H1 (cell line): ENCODE results near the gene ZNF689. TPM values are rescaled to one million over a fixed set of nuclear protein-coding genes. Genes with fewer than 3 reads are reported as not detected.

ENCODE experiments used
- CTCF ChIA-PET: fragments of 300-600 bp; sonication (Branson Sonifier 250); formaldehyde crosslinking; loops from one replicate; lab custom pipeline; 2021; ENCODE audit not compliant: partially characterized antibody; lab: Charles Lee
- POLR2A ChIA-PET: fragments of 300-600 bp; sonication (Branson Sonifier 250); formaldehyde crosslinking; loops from one replicate; lab custom pipeline; 2021; ENCODE audit warnings: inconsistent platforms; ENCODE audit not compliant: partially characterized antibody; lab: Charles Lee
- DNase-seq, 2 experiments: peaks; one replicate each; pipeline versions ENCODE4 v3.0.0 to v3.0.0-alpha.2; 2010 to 2022; ENCODE audit warnings: low spot score in 2 of 2, low read depth in 1 of 2, mixed read lengths in 1 of 2
- FAIRE-seq: peaks from 2 replicates; lab custom pipeline; 2011; peaks lifted over from hg19 to GRCh38; lab: Jason Lieb, UNC
- H2AFZ ChIP-seq: 2 replicates; pipeline ENCODE4 v1.8.1; 2012; ENCODE audit warnings: low read length, inconsistent platforms
- H2AK5ac ChIP-seq: 2 replicates; pipeline ENCODE4 v1.6.1; 2013; ENCODE audit warnings: low read depth, low read length
- H2BK120ac ChIP-seq: replicated peaks from 2 replicates; pipeline ENCODE3; 2013; ENCODE audit warnings: low read depth, low read length, inconsistent platforms
- H2BK12ac ChIP-seq: 2 replicates; pipeline ENCODE4 v1.6.1; 2013; ENCODE audit warnings: low read depth, low read length
- H2BK15ac ChIP-seq: 2 replicates; pipeline ENCODE4 v1.6.1; 2013; ENCODE audit warnings: low read length
- H2BK20ac ChIP-seq: 2 replicates; pipeline ENCODE4 v1.6.1; 2013; ENCODE audit warnings: low read length
- H2BK5ac ChIP-seq: 2 replicates; pipeline ENCODE4 v1.6.1; 2013; ENCODE audit warnings: low read depth, low read length
- H3K14ac ChIP-seq: 2 replicates; pipeline ENCODE4 v1.6.1; 2013; ENCODE audit warnings: inconsistent platforms; ENCODE audit not compliant: insufficient read length
- H3K18ac ChIP-seq: 2 replicates; pipeline ENCODE4 v1.6.1; 2013; ENCODE audit warnings: low read length; ENCODE audit errors: extremely low read depth
- H3K23ac ChIP-seq: 2 replicates; pipeline ENCODE4 v1.6.1; 2013; ENCODE audit warnings: inconsistent platforms; ENCODE audit not compliant: insufficient read length
- H3K23me2 ChIP-seq: 2 replicates; pipeline ENCODE4 v1.6.1; 2013; ENCODE audit warnings: low read depth, low read length
- H3K27ac ChIP-seq: 2 replicates; pipeline ENCODE4 v1.6.1; 2011; ENCODE audit warnings: low read depth, low read length, inconsistent platforms
- H3K27me3 ChIP-seq, 4 experiments: replicated peaks in 1 of 4; 1 replicate in 1 of 4; 2 replicates in 3 of 4; pipeline versions ENCODE4 v1.6.1 to v1.8.1; 2011 to 2013; ENCODE audit warnings: low read length in 3 of 4, mild to moderate bottlenecking in 3 of 4, inconsistent platforms in 2 of 4, mixed read lengths in 2 of 4, moderate library complexity in 1 of 4; ENCODE audit not compliant: control insufficient read depth in 3 of 4, insufficient read depth in 3 of 4; ENCODE audit errors: extremely low read depth in 1 of 4
- H3K36me3 ChIP-seq, 4 experiments: 2 replicates each; pipeline versions ENCODE4 v1.6.1 to v1.8.1; 2011 to 2013; ENCODE audit warnings: mild to moderate bottlenecking in 4 of 4, low read length in 3 of 4, moderate library complexity in 2 of 4, control low read depth in 1 of 4, inconsistent platforms in 1 of 4; ENCODE audit not compliant: insufficient read depth in 4 of 4, control insufficient read depth in 2 of 4
- H3K4ac ChIP-seq: replicated peaks from 2 replicates; pipeline ENCODE3; 2013; ENCODE audit warnings: low read length, low read depth, mixed read lengths, inconsistent platforms; ENCODE audit not compliant: insufficient read length
- H3K4me1 ChIP-seq, 4 experiments: replicated peaks in 1 of 4; 1 replicate in 1 of 4; 2 replicates in 3 of 4; pipeline versions ENCODE4 v1.6.1 to v1.8.1; 2011 to 2013; ENCODE audit warnings: low read length in 3 of 4, inconsistent platforms in 2 of 4, mixed read lengths in 1 of 4; ENCODE audit not compliant: insufficient read depth in 4 of 4, control insufficient read depth in 3 of 4
- H3K4me2 ChIP-seq, 2 experiments: 2 replicates each; pipeline versions ENCODE4 v1.6.1 to v1.8.1; 2011 to 2013; ENCODE audit warnings: low read depth in 2 of 2, low read length in 2 of 2, control low read depth in 1 of 2, inconsistent platforms in 1 of 2, mild to moderate bottlenecking in 1 of 2; ENCODE audit not compliant: insufficient read depth in 1 of 2
- H3K4me3 ChIP-seq, 4 experiments: fragments of 200-600, 300-600 bp in 1 of 4; sonication (generic), shearing (Covaris generic), sonication (Bioruptor Twin) in 1 of 4; 2 replicates each; pipeline versions ENCODE4 v1.5.1 to v1.8.1; 2011 to 2016; ENCODE audit warnings: low read length in 4 of 4, low read depth in 3 of 4, control low read depth in 2 of 4, inconsistent platforms in 2 of 4, mild to moderate bottlenecking in 2 of 4, mixed read lengths in 1 of 4, moderate library complexity in 1 of 4; ENCODE audit not compliant: insufficient read depth in 2 of 4; ENCODE audit errors: extremely low read depth in 1 of 4
- H3K56ac ChIP-seq: replicated peaks from 2 replicates; pipeline ENCODE3; 2013; ENCODE audit warnings: low read depth, mild to moderate bottlenecking, mixed read lengths, low read length, inconsistent platforms; ENCODE audit not compliant: insufficient read length
- H3K79me1 ChIP-seq: 2 replicates; pipeline ENCODE4 v1.6.1; 2013; ENCODE audit warnings: low read depth, low read length, control low read depth
- H3K79me2 ChIP-seq, 2 experiments: 2 replicates each; pipeline versions ENCODE4 v1.6.1 to v1.8.1; 2012 to 2013; ENCODE audit warnings: low read length in 2 of 2, mild to moderate bottlenecking in 2 of 2, inconsistent platforms in 1 of 2; ENCODE audit not compliant: insufficient read depth in 2 of 2, control insufficient read depth in 1 of 2
- H3K9ac ChIP-seq, 4 experiments: replicated peaks in 1 of 4; 1 replicate in 1 of 4; 2 replicates in 3 of 4; pipeline versions ENCODE4 v1.6.1 to v1.8.1; 2011 to 2013; ENCODE audit warnings: low read depth in 3 of 4, low read length in 3 of 4, control low read depth in 2 of 4, mild to moderate bottlenecking in 2 of 4, moderate library complexity in 2 of 4, inconsistent platforms in 1 of 4; ENCODE audit errors: extremely low read depth in 1 of 4
- H3K9me3 ChIP-seq, 2 experiments: 2 replicates each; pipeline versions ENCODE4 v1.6.1 to v1.8.1; 2012 to 2013; ENCODE audit warnings: mild to moderate bottlenecking in 2 of 2, moderate library complexity in 2 of 2, control low read depth in 1 of 2, inconsistent platforms in 1 of 2, low read depth in 1 of 2, low read length in 1 of 2, mixed read lengths in 1 of 2; ENCODE audit not compliant: insufficient read depth in 2 of 2
- H4K20me1 ChIP-seq, 2 experiments: replicated peaks in 1 of 2; 2 replicates each; pipeline versions ENCODE3 to v1.8.1; 2011 to 2013; ENCODE audit warnings: inconsistent platforms in 2 of 2, low read length in 2 of 2, mild to moderate bottlenecking in 1 of 2; ENCODE audit not compliant: insufficient read depth in 2 of 2, control insufficient read depth in 1 of 2
- H4K5ac ChIP-seq: 2 replicates; pipeline ENCODE4 v1.6.1; 2013; ENCODE audit warnings: low read length, low read depth, mixed read lengths, inconsistent platforms; ENCODE audit not compliant: insufficient read length
- H4K8ac ChIP-seq: 2 replicates; pipeline ENCODE4 v1.8.0; 2013; ENCODE audit warnings: mild to moderate bottlenecking, moderate library complexity, low read length, inconsistent platforms; ENCODE audit not compliant: insufficient read depth; ENCODE audit errors: extremely low read depth
- H4K91ac ChIP-seq: replicated peaks from 2 replicates; pipeline ENCODE3; 2013; ENCODE audit warnings: low read length, mixed read lengths, inconsistent platforms; ENCODE audit not compliant: insufficient read length
- CBX8 ChIP-seq: fragments of 300-800, 300-1000 bp; sonication (generic); IDR thresholded peaks from 2 replicates; pipeline ENCODE4 v1.7.1; 2016; ENCODE audit warnings: low read depth, low read length, borderline replicate concordance
- GABPA ChIP-seq: IDR thresholded peaks from 2 replicates; pipeline ENCODE4 v1.6.1; 2011; ENCODE audit warnings: mild to moderate bottlenecking, low read length, moderate library complexity, borderline replicate concordance; ENCODE audit not compliant: insufficient read depth
- JUND ChIP-seq: IDR thresholded peaks from 2 replicates; pipeline ENCODE4 v1.6.1; 2011; ENCODE audit warnings: mild to moderate bottlenecking, improper control_type of control experiment, low read length
- POLR2A ChIP-seq, 2 experiments: IDR thresholded peaks; 1 replicate in 1 of 2; 2 replicates in 1 of 2; pipeline ENCODE4 v1.6.1; 2011; ENCODE audit warnings: low read depth in 2 of 2, low read length in 2 of 2, mild to moderate bottlenecking in 2 of 2; ENCODE audit errors: control extremely low read depth in 1 of 2
- POU5F1 ChIP-seq: IDR thresholded peaks from 2 replicates; pipeline ENCODE4 v1.6.1; 2011; ENCODE audit warnings: low read depth, mild to moderate bottlenecking, low read length, moderate library complexity
- RFX5 ChIP-seq: IDR thresholded peaks from 2 replicates; pipeline ENCODE4 v1.6.1; 2011; ENCODE audit warnings: low read depth, low read length, improper control_type of control experiment, borderline replicate concordance
- SAP30 ChIP-seq: fragments of 300-600 bp; sonication (generic); IDR thresholded peaks from 2 replicates; pipeline ENCODE4 v1.7.1; 2012; ENCODE audit warnings: low read length, moderate library complexity, mild to moderate bottlenecking, inconsistent platforms; ENCODE audit not compliant: insufficient read depth, insufficient replicate concordance
- SP1 ChIP-seq: IDR thresholded peaks from 2 replicates; pipeline ENCODE4 v1.6.1; 2011; ENCODE audit warnings: low read depth, low read length
- SRF ChIP-seq: IDR thresholded peaks from 2 replicates; pipeline ENCODE4 v1.6.1; 2011; ENCODE audit warnings: mild to moderate bottlenecking, low read depth, low read length, moderate library complexity
- TAF7 ChIP-seq: optimal IDR thresholded peaks from 2 replicates; pipeline ENCODE3; 2011; ENCODE audit warnings: low read depth, mild to moderate bottlenecking, inconsistent platforms, low read length, moderate library complexity, borderline replicate concordance
- TBP ChIP-seq: IDR thresholded peaks from 2 replicates; pipeline ENCODE4 v1.6.1; 2011; ENCODE audit warnings: low read depth, low read length, improper control_type of control experiment
- WGBS, 2 experiments: shearing (Covaris generic) in 1 of 2; methylation state at CpG; one replicate each; pipeline versions ENCODE4 v1.1.6 to v1.1.7; 2013 to 2015; ENCODE audit warnings: low lambda C conversion rate in 2 of 2, mixed read lengths in 2 of 2, inconsistent platforms in 1 of 2, low coverage in 1 of 2, missing lambda C conversion rate in 1 of 2; ENCODE audit not compliant: insufficient replicate concordance in 2 of 2, insufficient coverage in 1 of 2, insufficient read length in 1 of 2; ENCODE audit errors: extremely low coverage in 1 of 2, missing lambda C conversion rate in 1 of 2; 5-methylcytosine and 5-hydroxymethylcytosine counted together
- polyA plus RNA-seq, 7 experiments: library from polyadenylated mRNA; depleted of rRNA in 3 of 7; stranded (reverse) in 5 of 7; unstranded in 2 of 7; fragments of >200 nt in 5 of 7; fragments of 200-250 nt in 2 of 7; gene quantifications; 1 replicate in 5 of 7; 2 replicates in 1 of 7; 4 replicates in 1 of 7; pipeline versions ENCODE4 v1.2.1 to v1.2.3, GENCODE V29; 2011 to 2013; ENCODE audit warnings: missing spikeins in 2 of 7, mixed read lengths in 2 of 7
- total RNA-seq: library from RNA; stranded (reverse); fragmentation: NEBNext Ultra II Directional; extraction: Animal tissue kit (Norgen Biotek cat#: 25700); gene quantifications from 2 replicates; pipeline ENCODE4 v1.2.1, GENCODE V29; 2021

The ZNF689 gene
- total and polyA plus RNA-seq, 2 of the 8 experiments (the other 6 are each of a cell fraction or from before 2014, with no cell fraction given): 14.3 to 15.3 TPM

- Histone ChIP-seq H2BK120ac (peak within 1 kb of the TSS; percentile 90), H3K18ac (peak within 1 kb of the TSS; percentile 83), H4K20me1 (peaks cover 0 to 3% of the 10 kb centered on the region in 2 experiments), H4K91ac (peak within 1 kb of the TSS; percentile 83), H2BK20ac (no peak within 1 kb of the TSS), H2BK15ac (peak within 1 kb of the TSS; percentile 84), H3K27me3 (no peaks in the 10 kb centered on the region), H3K4me1 (no peaks in the 10 kb centered on the region; a peak in 3 of 7 replicates), H2BK12ac (peak within 1 kb of the TSS; percentile 93; the same call in 1 of the 2 replicates), H3K14ac (peak within 1 kb of the TSS; percentile 95), H3K4me2 (peak within 1 kb of the TSS; percentile 50 to 80), H2AFZ (0 out of 2 replicates have a peak within 1 kb of the TSS, but pooled peaks have one; percentile 59), H3K79me2 (peaks cover 0 to 8% of the 10 kb centered on the region in 2 experiments; a peak in 2 of 4 replicates), H3K4ac (peak within 1 kb of the TSS; percentile 38), H3K9ac (peak within 1 kb of the TSS; percentile 62 to 84 (median 80)), H3K23ac (no peak within 1 kb of the TSS), H3K27ac (peak within 1 kb of the TSS; percentile 86), H2BK5ac (peak within 1 kb of the TSS; percentile 90; the same call in 1 of the 2 replicates), H3K9me3 (no peaks in the 10 kb centered on the region), H3K23me2 (peaks cover 7% of the 10 kb centered on the region; the same call in 1 of the 2 replicates), H3K56ac (peak within 1 kb of the TSS; percentile 97), H4K5ac (peak within 1 kb of the TSS; percentile 92), H2AK5ac (no peak within 1 kb of the TSS; the same call in 1 of the 2 replicates), H3K36me3 (peaks cover 4 to 24% (median 14%) of the 10 kb centered on the region in 4 experiments; a peak in 7 of 8 replicates), H4K8ac (peak within 1 kb of the TSS; percentile 91), H3K4me3 (peak within 1 kb of the TSS; percentile 78 to 89 (median 84)), H3K79me1 (peaks cover 9% of the 10 kb centered on the region)
- whole genome bisulfite sequencing, 2 experiments: 4% methylated on average over 46 of the region's 50 CpGs; no CpG with 5 or more reads in 1 of the 2 experiments
- ChIA-PET CTCF (interaction anchor here (0.8 to 4.5 kb wide), 10 partner anchors 12 to 183 kb away, joined by 3 to 21 read pairs (median 4); partner anchors contain the start of gene ZNF764), POLR2A (interaction anchor here (0.7 to 5.9 kb wide), 24 partner anchors 8 to 186 kb away, joined by 3 to 45 read pairs (median 3); partner anchors contain the start of genes ZNF688, ZNF689, ZNF747 and ZNF764)
- FAIRE-seq (peak; percentile 63), DNase-seq (peak; percentile 91 to 93)
- TF ChIP-seq SRF (no peak), CBX8 (no peak), POU5F1 (no peak), SAP30 (no peak), GABPA (no peak), POLR2A (IDR thresholded peaks at IDR 0.05; ENCODE audit: control extremely low read depth in 1 of 2, low read depth in 2 of 2, low read length in 2 of 2) (peak; percentile 12 to 43; a peak in 2 of 3 replicates), TAF7 (no peak), SP1 (peak; percentile 97), JUND (no peak), TBP (peak; percentile 53; the same call in 1 of the 2 replicates), RFX5 (no peak)
Observed at GRCh38 chr16:30585400-30586191, 24.6 kb downstream of the ZNF689 start, which contains the start of gene ZNF785. Gene ZNF785 (minus strand): TSS chr16:30585697. CDS start chr16:30585611, 86 bp downstream.
